Measurements from ENCODE around the gene TXNL4B.

The TXNL4B gene

GRCh38 chr16:72123426-72123825 lies 30.0 kb upstream of the TXNL4B start:
- H3K9me3 ChIP-seq (ENCODE audit: control insufficient read depth, insufficient read depth, low read depth, low read length) = no peaks in the 10 kb centered on the region
- H3K4me1 ChIP-seq (ENCODE audit: control insufficient read depth, insufficient read depth, low read length) = no peaks in the 10 kb centered on the region
- no peak overlapping the region for H3K27ac ChIP-seq (ENCODE audit: extremely low read depth, low read depth, low read length)
- H3K36me3 ChIP-seq (ENCODE audit: control insufficient read depth in 2 of 2, insufficient read depth in 1 of 2, low read length in 2 of 2) = peaks cover 0 to 8% of the 10 kb centered on the region in 2 experiments; a peak in 1 of 3 replicates
- POLR2A ChIA-PET = no interaction called here
- TF ChIP-seq ZBTB8A (tag by site-specific recombination; IDR thresholded peaks at IDR 0.05) = no peak
- TF ChIP-seq ZNF521 (tag by site-specific recombination; IDR thresholded peaks at IDR 0.05) = no peak
- no peak for TF ChIP-seq ZNF621 (tag by site-specific recombination; IDR thresholded peaks at IDR 0.05)
- TF ChIP-seq ZNF529 (tag by site-specific recombination; IDR thresholded peaks at IDR 0.05; ENCODE audit: insufficient replicate concordance) = no peak
- TF ChIP-seq ZNF76 (tag by site-specific recombination; IDR thresholded peaks at IDR 0.05; ENCODE audit: borderline replicate concordance, low read depth) = no peak
- no peak for TF ChIP-seq ZNF433 (tag by site-specific recombination; IDR thresholded peaks at IDR 0.05; ENCODE audit: low read depth)
- no peak for TF ChIP-seq GLI2 (tag by site-specific recombination; IDR thresholded peaks at IDR 0.05; ENCODE audit: borderline replicate concordance, low read depth)
- TF ChIP-seq, protein P1, sequence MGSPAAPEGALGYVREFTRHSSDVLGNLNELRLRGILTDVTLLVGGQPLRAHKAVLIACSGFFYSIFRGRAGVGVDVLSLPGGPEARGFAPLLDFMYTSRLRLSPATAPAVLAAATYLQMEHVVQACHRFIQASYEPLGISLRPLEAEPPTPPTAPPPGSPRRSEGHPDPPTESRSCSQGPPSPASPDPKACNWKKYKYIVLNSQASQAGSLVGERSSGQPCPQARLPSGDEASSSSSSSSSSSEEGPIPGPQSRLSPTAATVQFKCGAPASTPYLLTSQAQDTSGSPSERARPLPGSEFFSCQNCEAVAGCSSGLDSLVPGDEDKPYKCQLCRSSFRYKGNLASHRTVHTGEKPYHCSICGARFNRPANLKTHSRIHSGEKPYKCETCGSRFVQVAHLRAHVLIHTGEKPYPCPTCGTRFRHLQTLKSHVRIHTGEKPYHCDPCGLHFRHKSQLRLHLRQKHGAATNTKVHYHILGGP (tag by site-specific recombination; IDR thresholded peaks at IDR 0.05) = no peak
- no peak for TF ChIP-seq GLIS2 (tag by site-specific recombination; IDR thresholded peaks at IDR 0.05)
- no peak for TF ChIP-seq ZNF776 (tag by site-specific recombination; IDR thresholded peaks at IDR 0.05; ENCODE audit: borderline replicate concordance)
- no peak overlapping the region for H3K4me3 ChIP-seq (ENCODE audit: low read depth, low read length)
- CTCF ChIA-PET = interaction anchor here (0.7 to 2.2 kb wide), 3 partner anchors 27 to 1759 kb away, joined by 3 to 20 read pairs (median 5); no protein-coding TSS in a partner anchor

DNA sequence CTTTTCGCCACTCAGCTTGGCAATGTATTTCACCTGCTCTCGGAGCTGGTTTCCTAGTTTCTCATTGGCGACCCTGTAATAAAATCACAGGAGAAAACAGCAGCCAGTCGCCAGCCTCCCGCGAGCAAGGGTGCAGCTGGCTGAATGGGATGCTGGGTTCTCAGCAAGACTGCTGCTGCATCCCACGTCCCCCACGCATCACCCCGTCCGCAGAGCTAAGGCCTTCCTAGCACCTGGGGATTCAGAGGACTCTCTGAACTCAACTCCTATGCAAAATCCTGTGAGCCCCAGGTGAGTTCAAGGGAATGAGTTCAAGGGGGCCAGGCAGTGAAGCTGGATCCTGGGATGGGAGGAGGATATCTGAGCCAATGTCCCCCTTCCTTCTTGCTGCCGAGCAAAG lies 29.5 kb upstream of the TXNL4B start:
- peaks cover 0 to 4% of the 10 kb centered on the region in 2 experiments; a peak in 1 of 3 replicates for H3K36me3 ChIP-seq (ENCODE audit: control insufficient read depth in 2 of 2, insufficient read depth in 1 of 2, low read length in 2 of 2)
- H3K4me1 ChIP-seq (ENCODE audit: control insufficient read depth, insufficient read depth, low read length) = no peaks in the 10 kb centered on the region
- TF ChIP-seq ZNF138 (tag by site-specific recombination; IDR thresholded peaks at IDR 0.05; ENCODE audit: borderline replicate concordance) (no peak), ZNF221 (tag by site-specific recombination; IDR thresholded peaks at IDR 0.05; ENCODE audit: borderline replicate concordance) (no peak), ZNF16 (tag by site-specific recombination; IDR thresholded peaks at IDR 0.05; ENCODE audit: low read depth) (no peak), PRDM2 (tag by site-specific recombination; IDR thresholded peaks at IDR 0.05; ENCODE audit: borderline replicate concordance) (no peak), ZNF544 (tag by site-specific recombination; IDR thresholded peaks at IDR 0.05) (no peak), ZNF449 (tag by site-specific recombination; IDR thresholded peaks at IDR 0.05) (no peak)
- CTCF ChIA-PET = interaction anchor here (0.7 kb wide), 2 partner anchors 348 to 1756 kb away, joined by 3 read pairs; no protein-coding TSS in a partner anchor
- H3K4me3 ChIP-seq (ENCODE audit: low read depth, low read length) = no peak overlapping the region
- no peaks in the 10 kb centered on the region for H3K9me3 ChIP-seq (ENCODE audit: control insufficient read depth, insufficient read depth, low read depth, low read length)
- POLR2A ChIA-PET = no interaction called here
- no peak overlapping the region for H3K27ac ChIP-seq (ENCODE audit: extremely low read depth, low read depth, low read length)

All from HEK293 (cell line).